ENCODE data around the gene GPR45. TPM values are rescaled to one million over a fixed set of nuclear protein-coding genes. Genes with fewer than 3 reads are reported as not detected.
"Not testable (repeated sequence)": the region's sequence is repeated elsewhere in the genome, so short reads cannot be mapped to it uniquely, and the experiment has no call there.

Gene GPR45
- total RNA-seq, 1 donor from 2014 or later, result not detected

GRCh38 chr2:105248316-105249070 is 7.0 kb downstream of the GPR45 start:
- Mint-ChIP-seq H3K27ac (no peak overlapping the region), H3K36me3 (no peaks in the 10 kb centered on the region), H3K4me3 (no peak overlapping the region), H3K9me3 (no peaks in the 10 kb centered on the region), H3K27me3 (no peaks in the 10 kb centered on the region), H3K4me1 (ENCODE audit: unreplicated experiment) (no peaks in the 10 kb centered on the region)
- TF ChIP-seq, protein P1, sequence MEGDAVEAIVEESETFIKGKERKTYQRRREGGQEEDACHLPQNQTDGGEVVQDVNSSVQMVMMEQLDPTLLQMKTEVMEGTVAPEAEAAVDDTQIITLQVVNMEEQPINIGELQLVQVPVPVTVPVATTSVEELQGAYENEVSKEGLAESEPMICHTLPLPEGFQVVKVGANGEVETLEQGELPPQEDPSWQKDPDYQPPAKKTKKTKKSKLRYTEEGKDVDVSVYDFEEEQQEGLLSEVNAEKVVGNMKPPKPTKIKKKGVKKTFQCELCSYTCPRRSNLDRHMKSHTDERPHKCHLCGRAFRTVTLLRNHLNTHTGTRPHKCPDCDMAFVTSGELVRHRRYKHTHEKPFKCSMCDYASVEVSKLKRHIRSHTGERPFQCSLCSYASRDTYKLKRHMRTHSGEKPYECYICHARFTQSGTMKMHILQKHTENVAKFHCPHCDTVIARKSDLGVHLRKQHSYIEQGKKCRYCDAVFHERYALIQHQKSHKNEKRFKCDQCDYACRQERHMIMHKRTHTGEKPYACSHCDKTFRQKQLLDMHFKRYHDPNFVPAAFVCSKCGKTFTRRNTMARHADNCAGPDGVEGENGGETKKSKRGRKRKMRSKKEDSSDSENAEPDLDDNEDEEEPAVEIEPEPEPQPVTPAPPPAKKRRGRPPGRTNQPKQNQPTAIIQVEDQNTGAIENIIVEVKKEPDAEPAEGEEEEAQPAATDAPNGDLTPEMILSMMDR (conservative IDR thresholded peaks at IDR 0.05), result no peak
- no peak for DNase-seq (ENCODE audit: extremely low spot score, unreplicated experiment)

GRCh38 chr2:105249181-105249580 is 7.6 kb downstream of the GPR45 start:
- H3K27ac Mint-ChIP-seq, result no peak overlapping the region
- no peaks in the 10 kb centered on the region for H3K27me3 Mint-ChIP-seq

GRCh38 chr2:105249891-105250290 is 8.3 kb downstream of the GPR45 start:
- no peak for DNase-seq (ENCODE audit: extremely low spot score, unreplicated experiment)
- Mint-ChIP-seq H3K9me3 (no peaks in the 10 kb centered on the region), H3K27me3 (no peaks in the 10 kb centered on the region), H3K4me3 (no peak overlapping the region), H3K4me1 (ENCODE audit: unreplicated experiment) (no peaks in the 10 kb centered on the region), H3K36me3 (no peaks in the 10 kb centered on the region), H3K27ac (no peak overlapping the region)
- TF ChIP-seq, protein P1 (conservative IDR thresholded peaks at IDR 0.05), result no peak

More at GRCh38 chr2:105249181-105249580, 7.6 kb downstream of the GPR45 start:
- TF ChIP-seq, protein P1 (conservative IDR thresholded peaks at IDR 0.05), result no peak
- Mint-ChIP-seq H3K36me3 (no peaks in the 10 kb centered on the region), H3K4me3 (no peak overlapping the region), H3K9me3 (no peaks in the 10 kb centered on the region), H3K4me1 (ENCODE audit: unreplicated experiment) (no peaks in the 10 kb centered on the region)
- DNase-seq (ENCODE audit: extremely low spot score, unreplicated experiment), result no peak

GRCh38 chr2:105251016-105251648 is 9.6 kb downstream of the GPR45 start:
- not testable (repeated sequence) for H3K27ac Mint-ChIP-seq; DNase-seq (ENCODE audit: extremely low spot score, unreplicated experiment); H3K27me3 Mint-ChIP-seq; H3K4me1 Mint-ChIP-seq (ENCODE audit: unreplicated experiment); H3K4me3 Mint-ChIP-seq; H3K9me3 Mint-ChIP-seq; H3K36me3 Mint-ChIP-seq

DNA sequence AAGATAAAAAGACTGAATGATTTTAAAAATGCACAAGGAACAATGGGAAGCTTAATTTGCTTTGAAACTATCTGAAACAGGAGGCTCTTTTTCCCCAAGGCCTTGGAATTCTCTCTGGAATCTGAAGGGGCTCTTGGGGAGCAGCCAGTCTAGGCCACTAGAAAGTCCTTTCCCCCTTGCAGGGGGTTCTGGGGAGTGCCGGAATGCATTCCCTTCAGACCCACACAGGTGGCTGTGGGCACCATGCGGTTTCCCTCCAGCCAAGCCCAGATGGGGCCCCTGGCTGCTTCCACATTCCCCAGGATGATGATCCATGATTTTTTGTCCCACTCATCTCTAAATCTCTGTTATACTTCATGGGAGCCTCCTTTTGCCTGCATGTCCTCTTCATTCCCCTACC is 10.7 kb downstream of the GPR45 start:
- Mint-ChIP-seq H3K27ac (no peak overlapping the region), H3K4me1 (ENCODE audit: unreplicated experiment) (peaks cover 4% of the 10 kb centered on the region), H3K9me3 (no peaks in the 10 kb centered on the region), H3K36me3 (no peaks in the 10 kb centered on the region), H3K27me3 (no peaks in the 10 kb centered on the region), H3K4me3 (no peak overlapping the region)
- no peak for DNase-seq (ENCODE audit: extremely low spot score, unreplicated experiment)
- TF ChIP-seq, protein P1 (conservative IDR thresholded peaks at IDR 0.05), result no peak

GRCh38 chr2:105254531-105255210 is 13.1 kb downstream of the GPR45 start:
- DNase-seq (ENCODE audit: extremely low spot score, unreplicated experiment), result no peak
- Mint-ChIP-seq H3K36me3 (no peaks in the 10 kb centered on the region), H3K27ac (no peak overlapping the region), H3K4me3 (no peak overlapping the region), H3K9me3 (no peaks in the 10 kb centered on the region), H3K27me3 (no peaks in the 10 kb centered on the region), H3K4me1 (ENCODE audit: unreplicated experiment) (peaks cover 4% of the 10 kb centered on the region)
- TF ChIP-seq, protein P1 (conservative IDR thresholded peaks at IDR 0.05), result no peak

All from type B pancreatic cell (in vitro differentiated cells).